Spinal cord (tissue), 10 donors: ENCODE data around the gene GNPTAB. TPM values are rescaled to one million over a fixed set of nuclear protein-coding genes. Genes with fewer than 3 reads are reported as not detected.
"Not testable (repeated sequence)": the region's sequence is repeated elsewhere in the genome, so short reads cannot be mapped to it uniquely, and the experiment has no call there.

Experiments
- DNase-seq, 6 donors: peaks; one replicate each; pipeline versions ENCODE4 v3.0.0 to v3.0.0-alpha.2; 2013 to 2015; ENCODE audit warnings: low spot score in 6 of 6, low read depth in 4 of 6
- H3K27ac ChIP-seq: one replicate; pipeline ENCODE4 v1.5.1; 2013; ENCODE audit warnings: low read depth, low read length, control low read depth
- H3K27me3 ChIP-seq: one replicate; pipeline ENCODE4 v1.6.1; 2013; ENCODE audit warnings: low read length; ENCODE audit not compliant: control insufficient read depth, insufficient read depth
- H3K36me3 ChIP-seq: one replicate; pipeline ENCODE4 v1.6.1; 2013; ENCODE audit warnings: low read length; ENCODE audit not compliant: control insufficient read depth, insufficient read depth
- H3K4me1 ChIP-seq: one replicate; pipeline ENCODE4 v1.6.1; 2013; ENCODE audit warnings: low read length; ENCODE audit not compliant: control insufficient read depth, insufficient read depth
- H3K4me3 ChIP-seq: one replicate; pipeline ENCODE4 v1.5.1; 2013; ENCODE audit warnings: low read depth, low read length, control low read depth
- H3K9me3 ChIP-seq: one replicate; pipeline ENCODE4 v1.6.1; 2013; ENCODE audit warnings: low read length; ENCODE audit not compliant: control insufficient read depth, insufficient read depth
- WGBS: methylation state at CpG from one replicate; pipeline ENCODE4 v1.1.5; 2013; ENCODE audit warnings: missing lambda C conversion rate; ENCODE audit not compliant: insufficient coverage; 5-methylcytosine and 5-hydroxymethylcytosine counted together
- polyA plus RNA-seq, 2 donors: library from polyadenylated mRNA; unstranded; fragments of 120-200 nt; gene quantifications; one replicate each; pipeline ENCODE4 v1.2.1, GENCODE V29; 2013; ENCODE audit not compliant: insufficient read length in 2 of 2
- total RNA-seq, 2 donors: library from RNA; depleted of rRNA in 1 of 2; stranded (reverse); fragments of 120-200 nt in 1 of 2; fragments of >200 nt in 1 of 2; gene quantifications; one replicate each; pipeline versions ENCODE4 v1.2.3 to v1.2.4, GENCODE V29; 2013 to 2014
- donor health status: healthy.

Gene GNPTAB
- total and polyA plus RNA-seq, 4 donors, result 33.3 to 63.4 (median 59.5) TPM

- Histone ChIP-seq H3K9me3 (no peaks in the 10 kb centered on the region), H3K4me3 (no peak overlapping the region), H3K4me1 (no peaks in the 10 kb centered on the region), H3K27me3 (no peaks in the 10 kb centered on the region), H3K27ac (no peak overlapping the region), H3K36me3 (no peaks in the 10 kb centered on the region)
- no peak for DNase-seq
- 100% methylated on average over 1 of the region's 1 CpG for WGBS
Observed at GRCh38 chr12:101832030-101832429, 1.3 kb upstream of the GNPTAB start.

GRCh38 chr12:101829639-101830366 is 956 bp downstream of the GNPTAB start:
- Histone ChIP-seq H3K4me1 (no peaks in the 10 kb centered on the region), H3K4me3 (peak overlapping the region; percentile 90), H3K9me3 (no peaks in the 10 kb centered on the region), H3K36me3 (no peaks in the 10 kb centered on the region), H3K27ac (no peak overlapping the region), H3K27me3 (no peaks in the 10 kb centered on the region)
- peak in 4 of 6 donors; percentile 9 to 70 (median 35) for DNase-seq
- 7% methylated on average over 9 of the region's 11 CpGs for WGBS

- Histone ChIP-seq H3K27me3 (no peaks in the 10 kb centered on the region), H3K36me3 (no peaks in the 10 kb centered on the region), H3K4me1 (peaks cover 4% of the 10 kb centered on the region), H3K4me3 (no peak overlapping the region), H3K27ac (no peak overlapping the region), H3K9me3 (no peaks in the 10 kb centered on the region)
- 92% methylated on average over 6 of the region's 6 CpGs for WGBS
- no peak for DNase-seq
Observed at GRCh38 chr12:101828463-101829196, 2.1 kb downstream of the GNPTAB start.

DNA sequence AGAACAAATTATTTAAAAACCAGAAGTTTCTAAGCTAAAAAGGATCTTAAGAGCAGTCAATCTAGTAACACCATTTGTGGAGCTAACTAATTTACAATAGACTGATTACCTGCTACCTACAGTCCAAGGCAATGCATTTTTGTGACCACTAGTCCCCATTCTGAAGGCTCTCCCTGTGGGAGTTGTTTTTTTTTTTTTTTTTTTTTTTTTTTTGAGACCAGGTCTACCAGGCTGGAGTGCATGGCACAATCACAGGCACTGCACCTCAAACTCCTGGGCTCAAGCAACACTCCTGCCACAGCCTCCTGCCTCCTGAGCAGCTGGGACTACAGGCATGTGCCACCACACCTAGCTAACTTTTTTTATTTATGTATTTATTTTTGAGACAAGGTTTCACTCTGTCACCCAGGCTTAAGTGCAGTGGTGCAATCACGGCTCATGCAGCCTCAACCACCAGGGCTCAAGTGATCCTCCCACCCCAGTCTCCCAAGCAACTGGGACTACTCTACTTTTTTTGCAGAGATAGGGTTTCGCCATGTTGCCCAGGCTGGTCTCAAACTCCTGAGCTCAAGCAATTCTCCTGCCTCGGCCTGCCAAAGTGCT is 3.9 kb downstream of the GNPTAB start:
- no peaks in the 10 kb centered on the region for H3K9me3 ChIP-seq
- H3K4me3 ChIP-seq, result no peak overlapping the region
- no peaks in the 10 kb centered on the region for H3K36me3 ChIP-seq
- peaks cover 4% of the 10 kb centered on the region for H3K4me1 ChIP-seq
- no peak for DNase-seq
- 90% methylated on average over 3 of the region's 3 CpGs for WGBS
- H3K27ac ChIP-seq, result no peak overlapping the region
- H3K27me3 ChIP-seq, result no peaks in the 10 kb centered on the region

DNA sequence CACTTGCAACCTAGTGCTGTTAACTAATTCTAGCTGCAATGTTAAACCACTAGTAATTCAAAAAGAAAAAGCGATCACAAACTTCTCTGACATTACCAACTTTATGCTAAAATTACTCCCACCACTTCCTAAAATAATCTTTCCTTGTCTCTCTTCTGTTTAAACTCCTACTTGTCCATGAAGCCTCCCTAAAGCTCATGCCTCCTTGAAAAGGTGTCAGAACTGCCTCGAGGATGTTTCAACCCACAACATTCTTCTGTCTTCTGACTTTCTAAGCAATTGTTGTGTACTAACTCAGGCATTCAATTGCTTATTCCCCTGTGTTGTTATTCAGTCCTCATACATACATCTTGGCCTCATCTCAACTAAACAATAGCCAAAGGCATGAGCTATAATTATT is 5.9 kb downstream of the GNPTAB start:
- 52% methylated on average over 2 of the region's 2 CpGs for WGBS
- Histone ChIP-seq H3K27me3 (no peaks in the 10 kb centered on the region), H3K36me3 (no peaks in the 10 kb centered on the region), H3K4me3 (no peak overlapping the region), H3K4me1 (peaks cover 4% of the 10 kb centered on the region), H3K9me3 (no peaks in the 10 kb centered on the region), H3K27ac (no peak overlapping the region)
- no peak for DNase-seq

- Histone ChIP-seq H3K4me3 (no peak overlapping the region), H3K36me3 (no peaks in the 10 kb centered on the region), H3K27ac (no peak overlapping the region), H3K4me1 (peaks cover 4% of the 10 kb centered on the region), H3K9me3 (no peaks in the 10 kb centered on the region), H3K27me3 (no peaks in the 10 kb centered on the region)
- DNase-seq, result peak in 3 of 6 donors; percentile 18 to 76 (median 51)
- 83% methylated on average over 1 of the region's 3 CpGs for WGBS
Observed at GRCh38 chr12:101823891-101824290, 6.9 kb downstream of the GNPTAB start.

- no peak overlapping the region for H3K27ac ChIP-seq
- H3K36me3 ChIP-seq, result no peaks in the 10 kb centered on the region
- no peak for DNase-seq
- H3K4me1 ChIP-seq, result peaks cover 4% of the 10 kb centered on the region
- H3K4me3 ChIP-seq, result no peak overlapping the region
- 93% methylated on average over 4 of the region's 4 CpGs for WGBS
- H3K9me3 ChIP-seq, result no peaks in the 10 kb centered on the region
- H3K27me3 ChIP-seq, result no peaks in the 10 kb centered on the region
Observed at GRCh38 chr12:101823039-101823438, 7.7 kb downstream of the GNPTAB start.

DNA sequence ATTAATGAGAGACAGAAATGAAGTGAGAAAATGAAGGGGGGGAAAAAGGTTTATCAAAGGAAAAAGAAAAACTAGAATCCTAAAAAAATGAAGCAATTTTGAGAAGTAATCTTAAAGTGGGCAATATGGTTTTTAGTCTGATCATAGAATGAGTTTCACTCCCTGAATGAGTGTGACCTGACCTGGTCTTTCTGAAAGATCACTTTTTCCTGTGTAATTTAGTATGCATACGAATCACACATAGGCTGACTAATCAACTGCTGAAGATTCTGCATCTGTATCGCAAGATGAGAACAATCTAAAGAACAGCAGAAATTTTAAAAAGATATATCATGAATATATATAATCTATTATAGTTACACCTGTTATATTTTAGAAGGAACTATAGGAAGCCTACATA is 11.3 kb downstream of the GNPTAB start:
- H3K27me3 ChIP-seq, result no peaks in the 10 kb centered on the region
- no CpG with 5 or more reads among the region's 2 CpGs for WGBS
- H3K27ac ChIP-seq, result no peak overlapping the region
- no peak overlapping the region for H3K4me3 ChIP-seq
- H3K4me1 ChIP-seq, result peaks cover 2% of the 10 kb centered on the region
- no peak for DNase-seq
- no peaks in the 10 kb centered on the region for H3K36me3 ChIP-seq
- H3K9me3 ChIP-seq, result no peaks in the 10 kb centered on the region

GRCh38 chr12:101818689-101819088 is 12.1 kb downstream of the GNPTAB start:
- not testable (repeated sequence) for H3K4me1 ChIP-seq, DNase-seq, H3K27me3 ChIP-seq, H3K9me3 ChIP-seq, H3K27ac ChIP-seq, H3K36me3 ChIP-seq, H3K4me3 ChIP-seq
- WGBS, result no CpG with 5 or more reads among the region's 4 CpGs
